Fibroblast of skin of right biceps (primary cell): ENCODE measurements around the gene EVA1B.

Source experiments
- DNase-seq: peaks from one replicate; pipeline ENCODE4 v3.0.0-alpha.2; 2013

The EVA1B gene

GRCh38 chr1:36323636-36324352 lies at the start of gene EVA1B:
TSS of gene EVA1B (minus strand) at chr1:36323645. CDS start at chr1:36323037, 608 bp downstream.
- peak; percentile 87 for DNase-seq

DNA sequence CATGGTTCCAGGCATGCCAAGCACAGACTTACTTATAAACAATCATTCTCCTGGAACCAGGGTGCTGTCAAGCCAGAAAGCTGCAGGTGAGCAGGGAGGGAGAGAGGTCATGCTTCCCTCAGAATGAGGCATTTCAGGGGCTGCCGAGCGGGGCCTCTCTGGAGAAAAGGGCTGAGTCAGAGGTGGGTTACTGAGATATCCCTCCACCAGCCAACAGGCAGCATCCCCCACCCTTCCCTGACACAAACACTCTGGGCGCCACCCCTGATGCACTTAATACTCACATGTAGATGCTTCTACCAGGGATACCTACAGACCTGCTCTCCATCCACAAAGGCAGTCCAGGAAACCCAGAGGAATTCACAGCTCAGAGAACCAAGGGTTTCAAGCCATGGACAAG lies 49.2 kb upstream of the EVA1B start:
- peak; percentile 28 for DNase-seq

- DNase-seq = peak; percentile 71
Observed at GRCh38 chr1:36369061-36369861, 45.8 kb upstream of the EVA1B start.

DNA sequence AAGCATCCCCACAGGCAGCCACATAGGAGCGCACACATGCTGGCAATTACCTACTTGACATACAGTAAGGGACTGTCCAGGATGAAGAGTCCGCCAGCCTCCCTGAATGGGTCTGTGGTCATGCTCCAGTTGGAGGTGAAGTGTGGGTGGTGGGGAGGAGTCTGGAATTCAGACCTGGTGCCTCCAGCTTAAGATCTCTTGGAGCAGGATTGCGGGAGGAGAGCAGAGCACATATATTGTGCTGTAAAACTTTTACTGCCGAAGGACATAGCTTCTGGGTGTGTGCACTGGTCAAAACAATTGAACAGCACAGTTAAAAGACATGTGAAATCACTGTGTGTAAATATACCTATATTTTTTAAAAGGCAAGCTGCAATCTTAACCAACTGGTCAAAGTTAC lies 44.4 kb upstream of the EVA1B start:
- DNase-seq = no peak

- no peak for DNase-seq
Observed at GRCh38 chr1:36367066-36367465, 43.6 kb upstream of the EVA1B start.

DNA sequence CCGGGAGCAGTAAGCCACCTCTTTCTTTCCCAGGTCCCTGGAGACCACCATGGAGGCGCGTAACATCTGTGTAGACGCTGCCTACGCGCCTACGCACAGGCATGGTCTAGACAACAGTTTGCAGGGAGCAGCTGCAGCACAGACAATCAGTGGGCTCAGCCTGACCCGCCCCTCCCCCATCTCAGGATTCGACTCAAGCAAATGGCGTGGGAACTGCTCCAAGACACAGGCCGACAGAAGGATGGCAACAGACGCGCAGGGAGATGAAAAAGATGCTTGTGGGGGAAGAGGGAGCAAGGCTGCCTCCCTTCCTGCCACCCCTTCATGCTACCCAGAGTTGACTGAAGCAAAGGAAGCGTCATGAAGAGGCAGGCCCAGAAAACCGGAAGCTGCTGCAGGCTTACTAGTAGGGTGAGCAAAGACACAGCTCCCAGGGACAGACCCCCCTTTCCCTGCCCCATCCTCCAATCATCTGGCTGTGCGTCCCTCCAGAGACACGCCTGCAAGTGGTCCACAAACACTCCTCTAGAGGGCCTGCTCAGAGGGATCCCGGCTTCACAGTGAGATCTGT lies 42.7 kb upstream of the EVA1B start:
- peak; percentile 92 for DNase-seq

DNA sequence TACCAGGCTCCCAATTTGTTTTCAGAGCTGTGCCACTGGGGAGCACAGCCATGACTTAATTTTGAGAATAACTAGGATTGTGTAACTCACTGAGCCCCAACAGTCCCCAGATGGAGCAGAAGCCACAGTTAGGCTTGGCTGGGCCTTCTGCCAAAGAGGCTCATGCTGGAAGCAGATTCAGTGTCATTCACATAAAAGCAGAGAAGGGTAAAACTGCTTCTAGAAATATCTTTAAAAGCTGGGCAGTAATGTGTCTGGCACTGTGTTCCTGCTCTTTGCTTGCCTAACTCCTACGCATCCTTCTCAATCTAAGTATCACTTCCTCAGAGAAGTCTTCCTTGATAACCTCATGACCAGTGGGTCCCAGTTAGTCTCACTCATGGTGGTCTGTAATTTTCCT lies 41.9 kb upstream of the EVA1B start:
- peak; percentile 69 for DNase-seq

GRCh38 chr1:36359911-36360550 lies 36.6 kb upstream of the EVA1B start:
- no peak for DNase-seq

GRCh38 chr1:36359383-36359782 lies 35.9 kb upstream of the EVA1B start:
- DNase-seq = no peak

- no peak for DNase-seq
Observed at GRCh38 chr1:36358514-36359084, 35.2 kb upstream of the EVA1B start.

DNA sequence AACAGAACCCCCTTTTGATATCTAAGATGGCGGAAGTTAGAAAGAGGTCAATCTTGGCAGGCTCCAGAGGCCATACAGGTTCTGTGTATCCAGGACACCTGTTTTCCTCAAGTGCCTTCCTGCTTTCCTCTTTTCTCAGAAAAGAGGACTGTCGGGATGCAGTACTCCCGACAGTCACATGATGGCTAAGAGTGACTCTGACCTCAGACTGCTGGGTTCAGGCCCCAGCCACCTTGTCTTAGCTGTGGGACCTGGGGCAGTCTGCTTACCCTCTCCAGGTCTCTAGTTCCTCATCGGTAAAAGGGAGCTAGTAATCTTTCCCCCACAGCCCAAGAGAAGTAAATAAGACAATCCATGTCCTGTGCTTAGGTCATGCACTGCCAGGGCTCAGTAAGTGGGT lies 32.4 kb upstream of the EVA1B start:
- DNase-seq = no peak

- DNase-seq = no peak
Observed at GRCh38 chr1:36354486-36354885, 31.0 kb upstream of the EVA1B start.

GRCh38 chr1:36352910-36353878 lies 29.7 kb upstream of the EVA1B start:
- peak; percentile 52 for DNase-seq

DNA sequence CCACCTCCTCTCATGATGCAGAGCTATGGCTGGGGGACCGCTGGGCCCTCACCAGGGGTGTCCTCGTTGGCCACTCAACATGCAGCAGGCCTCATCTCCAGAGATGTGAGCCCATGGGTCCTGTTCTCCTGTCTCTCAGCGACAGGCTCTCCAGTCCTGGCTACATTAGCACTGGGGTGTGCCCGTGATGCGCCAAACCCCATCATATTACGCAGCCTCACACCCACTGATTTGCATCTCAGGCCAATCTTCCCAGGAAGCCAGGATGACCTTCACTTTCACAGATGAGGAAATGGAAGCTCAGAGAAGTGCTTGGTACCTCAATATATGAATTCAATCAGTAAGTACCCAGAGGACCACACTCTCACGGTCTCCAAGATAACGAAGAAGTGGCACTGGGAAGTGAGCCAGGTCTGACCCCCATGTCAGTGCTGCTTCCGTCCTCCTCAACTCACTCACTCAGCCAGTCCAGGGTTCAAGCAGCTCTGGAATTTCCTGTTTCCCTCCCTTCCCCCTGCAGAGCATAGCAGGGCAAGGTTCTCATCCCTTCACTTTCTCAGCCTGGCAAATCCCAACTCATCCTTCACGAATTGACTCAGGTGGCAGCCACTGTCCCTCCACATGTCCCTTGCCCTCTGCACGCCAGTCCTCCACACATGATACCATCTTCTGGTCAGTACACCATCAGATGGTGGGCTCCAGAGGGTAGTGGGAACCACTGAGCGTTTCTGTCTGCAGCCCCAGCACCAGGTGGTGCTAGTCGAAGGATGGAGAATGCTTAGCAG lies 28.9 kb upstream of the EVA1B start:
- peak; percentile 82 for DNase-seq

- peak; percentile 95 for DNase-seq
Observed at GRCh38 chr1:36351227-36351977, 28.0 kb upstream of the EVA1B start.

- peak; percentile 91 for DNase-seq
Observed at GRCh38 chr1:36350659-36351226, 27.3 kb upstream of the EVA1B start.

- DNase-seq = no peak
Observed at GRCh38 chr1:36349839-36350238, 26.4 kb upstream of the EVA1B start.

GRCh38 chr1:36349241-36349671 lies 25.8 kb upstream of the EVA1B start:
- peak; percentile 54 for DNase-seq

DNA sequence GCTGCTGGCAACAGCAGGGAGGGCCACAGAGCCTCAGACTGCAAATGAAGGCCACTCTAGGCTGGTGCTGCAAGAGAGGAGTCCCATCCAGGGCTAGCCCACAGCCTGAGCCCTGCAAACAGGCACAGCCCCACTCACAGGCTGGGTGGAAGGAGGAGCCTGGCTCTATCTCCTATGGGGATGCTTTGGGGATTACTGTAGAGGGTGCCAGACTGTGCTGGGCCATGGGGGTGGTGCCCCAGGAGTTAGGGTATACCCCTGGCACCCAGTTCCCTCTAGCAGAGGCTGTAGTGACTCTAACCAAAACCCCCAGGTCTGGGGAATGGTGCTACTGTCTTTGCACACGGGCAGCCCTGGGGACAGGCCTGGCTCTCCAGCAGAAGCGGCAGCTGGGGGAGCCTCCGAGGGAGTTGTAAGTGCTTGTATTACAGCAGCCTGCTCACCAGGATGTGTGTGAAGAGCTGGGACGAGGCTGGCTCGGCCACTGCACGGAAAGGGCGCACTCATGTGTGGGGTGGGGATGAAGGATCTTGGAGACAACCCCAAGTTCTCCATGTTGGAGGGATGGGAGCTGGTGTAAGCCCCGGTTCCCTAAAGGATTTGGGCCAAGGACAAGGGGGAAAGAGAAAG lies 23.4 kb upstream of the EVA1B start:
- no peak for DNase-seq
